Measurements from ENCODE around the gene RORB. TPM values are rescaled to one million over a fixed set of nuclear protein-coding genes. Genes with fewer than 3 reads are reported as not detected.

Gene RORB
- polyA plus RNA-seq, 1 donor: 0.10 TPM

- no peak for DNase-seq (ENCODE audit: low read depth)
These were observed 98.2 kb downstream of the RORB start for GRCh38 chr9:74595286-74595685.

- DNase-seq (ENCODE audit: low read depth): no peak
These were observed 101.7 kb downstream of the RORB start for GRCh38 chr9:74598874-74599273.

GRCh38 chr9:74609671-74610405 lies 112.7 kb downstream of the RORB start:
- DNase-seq (ENCODE audit: low read depth): no peak

- DNase-seq (ENCODE audit: low read depth): no peak
These were observed 113.5 kb downstream of the RORB start for GRCh38 chr9:74610523-74611061.

- no peak for DNase-seq (ENCODE audit: low read depth)
These were observed 133.1 kb downstream of the RORB start for GRCh38 chr9:74630228-74630627.

- DNase-seq (ENCODE audit: low read depth): no peak
These were observed 142.0 kb downstream of the RORB start for GRCh38 chr9:74639112-74639511.

- DNase-seq (ENCODE audit: low read depth): no peak
These were observed 145.2 kb downstream of the RORB start for GRCh38 chr9:74642376-74642775.

- DNase-seq (ENCODE audit: low read depth): no peak
These were observed 146.3 kb downstream of the RORB start for GRCh38 chr9:74643303-74643923.

GRCh38 chr9:74644023-74644422 lies 146.9 kb downstream of the RORB start:
- no peak for DNase-seq (ENCODE audit: low read depth)

- DNase-seq (ENCODE audit: low read depth): no peak
These were observed 148.0 kb downstream of the RORB start for GRCh38 chr9:74645007-74645639.

GRCh38 chr9:74653410-74654080 lies 156.4 kb downstream of the RORB start:
- no peak for DNase-seq (ENCODE audit: low read depth)

GRCh38 chr9:74662674-74663073 lies 165.5 kb downstream of the RORB start:
- no peak for DNase-seq (ENCODE audit: low read depth)

- DNase-seq (ENCODE audit: low read depth): no peak
These were observed 166.3 kb downstream of the RORB start for GRCh38 chr9:74663439-74663838.

GRCh38 chr9:74666625-74667316 lies 169.6 kb downstream of the RORB start:
- DNase-seq (ENCODE audit: low read depth): no peak

GRCh38 chr9:74672237-74672636 lies 175.1 kb downstream of the RORB start:
- DNase-seq (ENCODE audit: low read depth): no peak

- no peak for DNase-seq (ENCODE audit: low read depth)
These were observed 176.9 kb downstream of the RORB start for GRCh38 chr9:74674077-74674476.

- no peak for DNase-seq (ENCODE audit: low read depth)
These were observed 184.8 kb downstream of the RORB start for GRCh38 chr9:74681906-74682305.

GRCh38 chr9:74683322-74683721 lies 186.2 kb downstream of the RORB start:
- no peak for DNase-seq (ENCODE audit: low read depth)

- no peak for DNase-seq (ENCODE audit: low read depth)
These were observed 193.9 kb downstream of the RORB start for GRCh38 chr9:74691058-74691457.

GRCh38 chr9:74696520-74696919 lies 199.4 kb downstream of the RORB start:
- DNase-seq (ENCODE audit: low read depth): no peak

- DNase-seq (ENCODE audit: low read depth): no peak
These were observed 200.4 kb downstream of the RORB start for GRCh38 chr9:74697535-74697934.

- DNase-seq (ENCODE audit: low read depth): no peak
These were observed 214.2 kb downstream of the RORB start for GRCh38 chr9:74711341-74711740.
